HK-2 (cell line): ENCODE measurements around the gene TBL3.
"Not testable (repeated sequence)": the region's sequence is repeated elsewhere in the genome, so short reads cannot be mapped to it uniquely, and the experiment has no call there.

Source experiments
- DNase-seq: peaks from one replicate; pipeline ENCODE4 v3.0.0-alpha.2; 2018; ENCODE audit not compliant: unreplicated experiment

TBL3 gene

GRCh38 chr16:1942810-1943726, 28.8 kb upstream of the TBL3 start, which contains the start of gene MSRB1:
Gene MSRB1 (minus strand): TSS chr16:1943199. CDS start chr16:1943156, 43 bp downstream.
- peak; percentile 96 for DNase-seq

GRCh38 chr16:1944612-1945199, 27.1 kb upstream of the TBL3 start:
- DNase-seq = no peak

- DNase-seq = no peak
Measured at GRCh38 chr16:1945559-1946391, 26.1 kb upstream of the TBL3 start.

- DNase-seq = no peak
Measured at GRCh38 chr16:1946495-1947368, 25.1 kb upstream of the TBL3 start.

- no peak for DNase-seq
Measured at GRCh38 chr16:1947369-1947670, 24.5 kb upstream of the TBL3 start.

GRCh38 chr16:1949507-1949906, 22.3 kb upstream of the TBL3 start:
- no peak for DNase-seq

GRCh38 chr16:1950047-1950446, 21.8 kb upstream of the TBL3 start:
- DNase-seq = no peak

- DNase-seq = no peak
Measured at GRCh38 chr16:1950559-1950958, 21.3 kb upstream of the TBL3 start.

GRCh38 chr16:1953734-1954133, 18.1 kb upstream of the TBL3 start:
- no peak for DNase-seq

GRCh38 chr16:1957434-1958142, 14.3 kb upstream of the TBL3 start:
- not testable (repeated sequence) for DNase-seq

GRCh38 chr16:1958143-1958491, 13.7 kb upstream of the TBL3 start:
- DNase-seq = not testable (repeated sequence)

GRCh38 chr16:1958715-1959268, 13.1 kb upstream of the TBL3 start:
- DNase-seq = no peak

GRCh38 chr16:1959269-1960039, 12.4 kb upstream of the TBL3 start, which contains the start of gene NDUFB10:
Gene NDUFB10 (plus strand): TSS chr16:1959538. CDS start chr16:1959625, 87 bp downstream.
- DNase-seq = peak; percentile 88

- peak; percentile 55 for DNase-seq
Measured at GRCh38 chr16:1960665-1961630, 10.9 kb upstream of the TBL3 start.

GRCh38 chr16:1961651-1962067, 10.2 kb upstream of the TBL3 start:
- no peak for DNase-seq

- DNase-seq = not testable (repeated sequence)
Measured at GRCh38 chr16:1962161-1963153, 9.4 kb upstream of the TBL3 start.
